ENCODE data around the gene RAD51B.

- TF ChIP-seq CTCF (IDR thresholded peaks at IDR 0.05), result no peak
- TF ChIP-seq POLR2A (IDR thresholded peaks at IDR 0.05), result no peak
Observed at GRCh38 chr14:68370057-68370360, 550.4 kb downstream of the RAD51B start.

Measured in thyroid gland (tissue), 4 donors.